Measurements from ENCODE around the gene IFT81. TPM values are rescaled to one million over a fixed set of nuclear protein-coding genes. Genes with fewer than 3 reads are reported as not detected.
A peak's percentile ranks its signal among the peaks of the same experiment; 100 is the strongest.

Gene IFT81
- total RNA-seq, 6 experiments from 2014 or later: 1.3 to 5.1 (median 2.5) TPM

GRCh38 chr12:110228756-110229155 is 104.6 kb downstream of the IFT81 start:
- DNase-seq (no peak), ATAC-seq (no peak)
- intact Hi-C loops (cut with DNase I): no loop called here
- no peak overlapping the region for H3K4me3 ChIP-seq
- WGBS (ENCODE audit: insufficient coverage, low coverage, low lambda C conversion rate, missing lambda C conversion rate): 100% methylated on average over 1 of the region's 1 CpG
- H3K27me3 ChIP-seq: no peaks in the 10 kb centered on the region
- no peaks in the 10 kb centered on the region for H3K36me3 ChIP-seq
- TF ChIP-seq CTCF (IDR thresholded peaks at IDR 0.05) (no peak), POLR2A (IDR thresholded peaks at IDR 0.05) (no peak)
- no peaks in the 10 kb centered on the region for H3K9me3 ChIP-seq
- H3K4me1 ChIP-seq: peaks cover 0 to 13% (median 0%) of the 10 kb centered on the region in 4 donors
- no peak overlapping the region for H3K27ac ChIP-seq

DNA sequence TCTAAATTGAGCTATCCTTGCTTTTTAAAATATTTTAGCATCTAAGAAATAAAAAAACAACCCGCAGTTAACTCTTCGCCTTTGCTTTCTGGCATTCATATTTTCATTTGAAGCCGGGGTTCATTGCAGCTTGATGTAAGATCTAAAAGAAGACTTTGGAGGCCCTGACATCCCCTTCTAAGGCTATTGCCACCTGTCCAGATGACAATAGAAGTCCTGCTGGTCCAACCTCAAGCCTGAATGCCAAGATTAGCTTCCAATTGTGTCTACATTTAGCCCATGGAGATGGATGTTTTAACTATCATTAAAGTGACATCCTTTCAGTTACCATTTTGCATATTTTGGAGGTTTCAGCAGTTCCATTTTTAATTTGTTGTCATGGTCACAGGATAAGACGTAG is 105.3 kb downstream of the IFT81 start:
- WGBS (ENCODE audit: insufficient coverage, low coverage, low lambda C conversion rate, missing lambda C conversion rate): 94% methylated on average over 4 of the region's 4 CpGs
- DNase-seq: no peak

DNA sequence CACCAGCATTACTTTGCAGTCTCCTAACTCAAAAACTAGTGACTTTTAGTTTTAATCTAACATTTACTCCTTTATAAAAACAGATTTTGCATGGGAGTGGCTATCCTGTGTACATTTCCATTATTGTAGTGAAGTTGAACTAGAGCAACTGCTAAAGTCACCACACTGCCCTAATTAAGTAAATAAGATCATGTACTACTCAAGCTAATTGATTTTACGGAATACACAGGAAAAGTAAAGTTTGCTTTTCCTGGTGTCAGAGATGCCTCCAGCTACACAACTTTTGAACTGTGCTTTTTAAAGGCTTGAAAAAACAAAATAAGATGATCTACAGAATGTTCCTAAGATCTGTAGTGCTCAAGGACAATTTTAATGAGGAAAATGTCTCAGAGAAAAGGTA is 106.5 kb downstream of the IFT81 start:
- ATAC-seq (peak; percentile 39 to 83 (median 73)), DNase-seq (no peak)
- no peaks in the 10 kb centered on the region for H3K27me3 ChIP-seq
- WGBS (ENCODE audit: insufficient coverage, low coverage, low lambda C conversion rate, missing lambda C conversion rate): 23% methylated on average over 1 of the region's 1 CpG
- peak overlapping the region in 1 of 3 donors; percentile 49 for H3K27ac ChIP-seq
- H3K9me3 ChIP-seq: no peaks in the 10 kb centered on the region
- no peak for TF ChIP-seq CTCF (IDR thresholded peaks at IDR 0.05)
- TF ChIP-seq POLR2A (IDR thresholded peaks at IDR 0.05): no peak
- H3K4me1 ChIP-seq: peaks cover 0 to 22% (median 4%) of the 10 kb centered on the region in 4 donors
- intact Hi-C loops (cut with DNase I): no loop called here
- H3K4me3 ChIP-seq: no peak overlapping the region
- no peaks in the 10 kb centered on the region for H3K36me3 ChIP-seq

More for the DNA sequence above, 105.3 kb downstream of the IFT81 start:
- H3K9me3 ChIP-seq: no peaks in the 10 kb centered on the region
- H3K4me3 ChIP-seq: no peak overlapping the region
- intact Hi-C loops (cut with DNase I): no loop called here
- no peak for TF ChIP-seq CTCF (IDR thresholded peaks at IDR 0.05)
- no peak for TF ChIP-seq POLR2A (IDR thresholded peaks at IDR 0.05)
- no peak overlapping the region for H3K27ac ChIP-seq
- peaks cover 0 to 17% (median 2%) of the 10 kb centered on the region in 4 donors for H3K4me1 ChIP-seq
- H3K36me3 ChIP-seq: no peaks in the 10 kb centered on the region
- no peaks in the 10 kb centered on the region for H3K27me3 ChIP-seq
- ATAC-seq: no peak

DNA sequence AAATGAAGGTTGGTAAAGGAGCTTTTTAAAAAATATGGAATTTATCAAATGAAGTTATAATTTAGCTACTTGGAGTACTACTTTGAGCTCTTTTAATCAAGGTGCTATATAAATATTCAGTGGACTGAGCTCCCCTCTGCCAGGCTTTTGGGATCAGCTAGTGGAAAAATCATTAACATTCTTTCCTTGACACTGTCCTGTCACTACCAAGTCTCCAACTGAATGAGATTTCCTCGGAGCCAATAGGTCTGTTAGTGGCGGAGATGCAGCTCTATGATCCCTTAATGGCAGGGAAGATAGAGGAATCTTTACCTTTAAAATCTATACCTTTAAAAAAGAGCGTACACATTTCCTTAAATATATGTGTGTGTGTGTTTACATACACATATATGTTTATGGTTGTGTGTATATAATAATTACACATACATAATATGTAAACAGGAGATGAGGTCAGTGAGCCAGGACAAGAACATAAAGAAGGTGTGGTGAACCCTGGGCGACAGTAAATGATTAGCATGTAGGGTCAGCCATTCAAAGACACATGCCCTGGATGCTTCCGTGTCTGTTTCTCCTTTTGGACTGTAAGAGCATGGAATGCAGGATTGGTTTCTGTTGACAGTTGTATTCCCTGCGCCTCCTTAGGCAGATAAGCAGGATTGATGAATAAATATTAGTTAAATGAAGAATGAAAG is 109.2 kb downstream of the IFT81 start:
- intact Hi-C loops (cut with DNase I): no loop called here
- H3K4me1 ChIP-seq: peaks cover 0 to 22% (median 4%) of the 10 kb centered on the region in 4 donors
- no peak for DNase-seq
- no peaks in the 10 kb centered on the region for H3K36me3 ChIP-seq
- H3K27ac ChIP-seq: no peak overlapping the region
- H3K9me3 ChIP-seq: no peaks in the 10 kb centered on the region
- H3K27me3 ChIP-seq: no peaks in the 10 kb centered on the region
- WGBS (ENCODE audit: insufficient coverage, low coverage, low lambda C conversion rate, missing lambda C conversion rate): 72% methylated on average over 6 of the region's 6 CpGs
- H3K4me3 ChIP-seq: no peak overlapping the region
- TF ChIP-seq POLR2A (IDR thresholded peaks at IDR 0.05): no peak
- TF ChIP-seq CTCF (IDR thresholded peaks at IDR 0.05): no peak
- no peak for ATAC-seq
